GM12873 (cell line): Measurements from ENCODE around the gene CCDC86.

Experiments
- CTCF ChIP-seq: IDR thresholded peaks from 2 replicates; pipeline ENCODE4 v1.5.1; 2012; ENCODE audit warnings: low read depth, mild to moderate bottlenecking, moderate library complexity, low read length, control low read depth; ENCODE audit not compliant: insufficient read depth; ENCODE audit errors: missing control alignments

CCDC86 gene

GRCh38 chr11:60899046-60899936 lies 57.4 kb downstream of the CCDC86 start:
- TF ChIP-seq CTCF: peak; percentile 93

GRCh38 chr11:60899977-60900376 lies 58.1 kb downstream of the CCDC86 start:
- TF ChIP-seq CTCF: no peak
